NK-92 treated with Interleukin-12 subunit alpha and Interleukin-12 subunit beta, amount 100 ng/mL, for 24 hours (cell line): ENCODE measurements around the gene GJB3.
"Not testable (repeated sequence)": the region's sequence is repeated elsewhere in the genome, so short reads cannot be mapped to it uniquely, and the experiment has no call there.

Source experiments
- DNase-seq: peaks from one replicate; lab custom pipeline; 2025; lab: John Stamatoyannopoulos, UW

GJB3 gene

DNA sequence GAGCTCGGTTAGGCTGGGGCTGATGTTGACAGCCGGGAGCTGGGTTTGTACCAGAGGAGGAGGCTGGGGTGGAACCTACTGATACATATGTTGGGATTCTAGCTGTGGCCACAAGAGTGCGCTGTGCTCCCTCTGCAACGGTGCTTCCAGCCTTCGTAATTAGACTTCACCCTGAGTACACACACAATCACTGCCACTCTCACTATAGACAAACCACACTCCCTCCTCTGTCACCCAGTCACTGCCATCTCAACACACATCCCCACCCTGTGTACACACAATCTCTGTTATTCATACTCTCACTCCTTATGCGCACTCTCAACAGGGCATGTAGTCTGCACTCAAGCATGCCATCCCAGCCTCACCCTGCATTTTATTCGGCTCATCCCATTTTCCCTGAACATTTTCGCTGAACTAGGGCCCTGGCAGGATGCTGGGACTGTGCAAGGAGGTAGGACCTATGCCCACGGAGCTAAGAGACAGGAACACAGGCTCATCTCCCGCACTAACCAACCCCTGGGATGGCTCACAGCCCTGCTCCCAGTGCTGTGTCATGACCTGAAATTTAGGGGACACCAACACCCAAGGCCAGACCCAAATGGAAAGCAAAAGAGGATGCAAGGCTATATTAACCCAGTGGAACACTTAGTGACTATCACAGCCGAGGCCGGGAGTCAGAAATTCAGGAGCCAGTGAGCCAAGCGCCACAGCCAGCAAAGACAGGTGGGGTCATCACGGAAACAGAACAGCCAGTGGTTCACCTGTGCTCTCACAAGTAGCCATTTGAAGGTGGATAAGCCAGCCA is 5.7 kb downstream of the GJB3 start:
- peak; percentile 32 for DNase-seq

DNA sequence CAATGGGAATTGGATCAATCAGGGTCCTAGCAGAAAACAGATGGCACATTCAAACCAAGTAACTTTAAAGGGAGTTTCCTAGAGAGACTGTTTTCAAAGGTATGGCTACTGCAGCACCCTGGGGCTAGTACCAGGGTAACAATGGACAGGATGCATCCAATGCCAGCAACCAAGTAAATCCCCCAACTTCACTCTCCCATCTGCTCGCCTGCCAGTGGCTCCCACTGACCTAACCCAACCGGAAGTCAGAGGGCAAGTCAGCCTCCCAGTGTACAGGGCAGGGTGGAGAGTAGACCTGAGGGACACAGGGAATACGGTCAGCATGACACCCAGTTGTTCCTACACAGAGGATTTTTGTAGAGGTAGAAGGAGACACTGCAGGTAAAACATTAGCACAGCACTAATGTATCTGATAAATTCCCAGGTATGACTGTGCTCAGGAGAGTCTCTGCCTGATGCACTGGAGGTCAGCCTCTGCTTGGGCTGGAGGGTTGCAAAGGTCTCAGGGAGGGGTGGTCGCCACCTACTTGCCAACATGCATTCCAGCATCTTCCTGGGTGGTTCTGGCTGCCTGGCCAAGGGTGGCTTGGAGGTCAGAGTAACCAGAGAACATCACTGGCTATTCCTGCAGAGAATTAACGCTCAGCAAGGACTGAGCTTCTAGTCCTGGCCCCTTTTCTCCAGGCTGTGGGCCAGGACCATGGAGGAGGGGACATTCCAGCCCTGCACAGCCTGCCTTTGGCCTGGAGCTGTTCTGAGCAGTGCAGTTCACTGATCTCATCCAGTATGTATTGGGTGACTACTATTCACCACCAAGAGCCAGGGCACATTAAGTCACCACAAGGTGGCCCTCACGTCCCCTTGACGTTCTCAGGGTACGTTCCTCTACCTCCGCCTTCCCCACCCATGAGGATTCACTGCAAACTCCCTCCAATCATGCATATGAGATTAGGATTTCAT is 6.7 kb downstream of the GJB3 start:
- no peak for DNase-seq

DNA sequence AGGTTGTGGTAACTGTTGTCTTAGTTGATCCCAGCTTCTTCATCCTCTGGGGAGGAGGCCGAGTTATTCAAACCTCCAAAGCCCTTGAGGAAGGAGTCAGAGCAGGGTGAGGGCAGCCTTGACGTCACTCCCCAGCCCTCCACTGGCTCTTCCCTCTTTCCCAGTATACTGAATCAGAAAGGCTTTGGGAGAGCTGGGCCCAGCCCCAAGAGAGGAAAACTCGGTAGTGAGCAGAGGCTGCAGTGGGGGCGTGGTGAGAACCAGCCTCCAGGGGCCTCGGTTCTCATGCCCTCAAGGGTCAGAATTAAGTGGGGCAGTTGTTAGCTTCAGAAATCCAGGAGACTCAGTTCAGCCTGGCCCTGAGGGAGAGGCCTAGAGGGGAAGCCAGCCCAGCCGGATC is 10.0 kb downstream of the GJB3 start:
- no peak for DNase-seq

DNA sequence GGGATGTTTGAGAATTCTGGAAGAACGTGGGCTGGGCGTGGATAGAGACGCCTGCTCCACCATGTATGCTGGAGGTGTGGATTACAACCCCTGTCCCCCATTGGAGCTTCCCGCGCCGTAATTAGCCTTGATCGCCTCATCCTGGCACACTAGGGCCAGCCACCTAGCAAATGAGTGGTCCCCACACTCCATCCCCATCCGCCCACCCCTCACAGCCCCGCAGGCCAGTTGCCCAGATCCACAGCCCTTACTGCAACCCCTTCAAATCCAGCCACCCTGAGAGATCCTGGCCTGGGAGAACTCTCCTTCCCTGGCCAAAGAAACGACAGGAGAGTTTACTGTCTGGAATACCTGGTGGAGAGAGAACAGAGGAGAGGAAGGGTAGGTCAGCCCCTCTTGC is 11.4 kb downstream of the GJB3 start:
- DNase-seq, result no peak

DNA sequence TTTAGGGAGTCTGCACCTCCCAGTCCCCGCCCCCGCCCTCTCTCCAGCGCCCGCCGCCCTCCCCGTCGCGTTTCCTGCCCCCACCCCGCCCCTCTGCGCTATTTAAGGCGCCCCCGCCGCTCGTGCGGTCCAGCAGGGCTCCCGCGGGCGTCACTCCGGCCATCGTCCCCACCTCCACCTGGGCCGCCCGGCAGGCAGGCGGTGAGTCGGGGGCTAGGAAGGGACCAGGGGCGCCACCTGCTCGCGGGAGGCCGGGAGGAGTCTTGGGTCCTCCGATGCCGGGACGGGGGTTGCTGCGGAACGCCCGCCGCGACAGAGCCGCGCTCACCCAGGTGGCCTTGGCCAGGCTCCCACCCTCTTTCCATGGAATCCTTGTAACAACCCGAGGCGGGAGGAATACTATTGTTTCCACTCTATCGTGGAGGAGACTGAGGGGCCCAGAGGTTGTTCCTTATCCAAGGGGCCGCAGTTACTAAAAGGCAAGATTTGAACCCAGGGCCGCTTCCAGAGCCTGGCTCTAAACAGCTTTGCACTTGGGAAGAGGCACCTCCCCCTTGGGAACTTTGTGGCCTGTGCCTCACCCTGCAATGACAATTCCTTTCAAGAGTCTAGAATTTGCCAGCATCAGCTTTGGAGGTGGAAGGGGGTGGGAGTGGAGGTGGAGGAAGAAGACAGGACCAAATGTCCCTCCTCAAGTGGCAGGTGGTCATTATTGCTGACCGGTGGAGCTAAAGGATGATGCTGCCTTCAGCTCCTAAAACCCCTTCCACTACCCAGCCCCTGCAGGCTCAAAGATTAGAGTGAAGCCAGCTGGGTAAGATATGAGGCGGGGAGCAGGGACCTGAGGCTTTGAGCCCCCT is 12.1 kb downstream of the GJB3 start, which contains the start of gene GJA4:
Gene GJA4, plus strand, starts transcription at position 132 of the 860 bp plus-strand sequence. CDS start 1,215 bp downstream, outside the sequence.
- no peak for DNase-seq

DNA sequence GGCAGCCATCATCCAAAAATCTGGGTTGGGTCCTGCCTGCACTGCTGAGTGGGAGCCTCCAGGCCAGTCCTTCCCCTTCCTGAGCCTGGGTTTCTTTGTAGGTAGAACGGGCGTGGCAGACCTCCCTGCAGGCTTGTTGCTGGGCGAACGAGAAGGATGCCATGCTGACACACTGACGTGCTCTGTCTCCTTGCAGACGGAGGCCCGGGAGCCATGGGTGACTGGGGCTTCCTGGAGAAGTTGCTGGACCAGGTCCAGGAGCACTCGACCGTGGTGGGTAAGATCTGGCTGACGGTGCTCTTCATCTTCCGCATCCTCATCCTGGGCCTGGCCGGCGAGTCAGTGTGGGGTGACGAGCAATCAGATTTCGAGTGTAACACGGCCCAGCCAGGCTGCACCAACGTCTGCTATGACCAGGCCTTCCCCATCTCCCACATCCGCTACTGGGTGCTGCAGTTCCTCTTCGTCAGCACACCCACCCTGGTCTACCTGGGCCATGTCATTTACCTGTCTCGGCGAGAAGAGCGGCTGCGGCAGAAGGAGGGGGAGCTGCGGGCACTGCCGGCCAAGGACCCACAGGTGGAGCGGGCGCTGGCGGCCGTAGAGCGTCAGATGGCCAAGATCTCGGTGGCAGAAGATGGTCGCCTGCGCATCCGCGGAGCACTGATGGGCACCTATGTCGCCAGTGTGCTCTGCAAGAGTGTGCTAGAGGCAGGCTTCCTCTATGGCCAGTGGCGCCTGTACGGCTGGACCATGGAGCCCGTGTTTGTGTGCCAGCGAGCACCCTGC is 13.2 kb downstream of the GJB3 start:
- no peak for DNase-seq

DNA sequence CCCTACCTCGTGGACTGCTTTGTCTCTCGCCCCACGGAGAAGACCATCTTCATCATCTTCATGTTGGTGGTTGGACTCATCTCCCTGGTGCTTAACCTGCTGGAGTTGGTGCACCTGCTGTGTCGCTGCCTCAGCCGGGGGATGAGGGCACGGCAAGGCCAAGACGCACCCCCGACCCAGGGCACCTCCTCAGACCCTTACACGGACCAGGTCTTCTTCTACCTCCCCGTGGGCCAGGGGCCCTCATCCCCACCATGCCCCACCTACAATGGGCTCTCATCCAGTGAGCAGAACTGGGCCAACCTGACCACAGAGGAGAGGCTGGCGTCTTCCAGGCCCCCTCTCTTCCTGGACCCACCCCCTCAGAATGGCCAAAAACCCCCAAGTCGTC is 13.8 kb downstream of the GJB3 start:
- DNase-seq, result no peak

DNA sequence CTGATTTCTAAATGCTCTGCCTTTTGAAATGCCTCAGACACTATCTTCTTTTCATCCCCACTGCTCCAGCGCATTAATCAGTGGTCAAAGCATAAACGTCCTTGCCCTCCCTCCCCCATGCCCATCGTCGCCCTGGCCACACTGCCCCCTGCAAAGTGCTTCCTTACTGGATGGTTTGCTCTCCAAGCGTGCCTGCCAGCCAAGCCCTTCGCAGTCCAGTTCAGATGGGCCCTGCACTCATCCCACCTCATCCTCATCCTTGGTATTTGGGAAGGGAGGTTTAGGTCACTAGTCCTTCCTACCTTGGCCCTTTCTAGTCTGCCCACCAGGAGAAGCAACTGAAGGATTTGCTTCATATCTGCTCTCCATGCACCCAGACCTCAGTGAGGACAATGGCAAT is 14.9 kb downstream of the GJB3 start:
- no peak for DNase-seq

DNA sequence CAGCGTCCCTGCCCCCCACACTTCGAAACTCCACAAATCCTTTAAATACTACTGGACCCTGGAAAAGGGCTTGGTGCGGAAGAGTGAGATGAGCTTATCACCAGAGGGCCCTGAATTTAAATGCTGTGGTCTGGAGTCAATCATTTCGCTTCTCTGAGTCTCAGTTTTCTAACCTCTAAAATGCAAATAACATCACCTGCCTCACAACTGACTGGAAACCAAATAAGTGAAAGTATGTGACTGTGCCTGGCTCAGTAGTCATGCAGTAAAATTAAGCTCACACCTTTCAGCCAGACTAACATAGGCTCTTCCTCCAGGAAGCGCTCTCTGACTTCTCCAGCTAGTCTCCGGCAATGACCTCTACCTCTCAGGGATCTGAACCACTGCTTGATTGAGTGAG is 16.0 kb downstream of the GJB3 start:
- no peak for DNase-seq

DNA sequence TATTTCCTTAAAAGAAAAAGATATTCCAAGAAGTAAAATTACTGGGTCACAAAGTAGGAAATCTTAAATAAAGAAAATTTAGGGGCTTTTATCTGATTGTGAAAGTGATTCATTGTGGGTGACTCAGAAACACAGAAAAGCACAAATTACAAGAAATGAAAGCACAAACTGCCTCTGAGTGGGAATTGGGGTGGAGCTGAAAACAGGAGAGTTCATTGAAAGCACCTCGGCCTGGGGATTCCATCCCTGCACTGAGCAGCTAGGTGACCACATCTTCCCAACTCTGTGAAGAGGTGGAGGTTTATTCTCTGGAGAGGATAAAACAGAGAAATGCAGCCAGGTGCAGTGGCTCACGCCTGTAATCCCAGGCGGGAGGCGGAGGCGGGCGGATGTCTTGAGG is 19.2 kb downstream of the GJB3 start:
- no peak for DNase-seq

DNA sequence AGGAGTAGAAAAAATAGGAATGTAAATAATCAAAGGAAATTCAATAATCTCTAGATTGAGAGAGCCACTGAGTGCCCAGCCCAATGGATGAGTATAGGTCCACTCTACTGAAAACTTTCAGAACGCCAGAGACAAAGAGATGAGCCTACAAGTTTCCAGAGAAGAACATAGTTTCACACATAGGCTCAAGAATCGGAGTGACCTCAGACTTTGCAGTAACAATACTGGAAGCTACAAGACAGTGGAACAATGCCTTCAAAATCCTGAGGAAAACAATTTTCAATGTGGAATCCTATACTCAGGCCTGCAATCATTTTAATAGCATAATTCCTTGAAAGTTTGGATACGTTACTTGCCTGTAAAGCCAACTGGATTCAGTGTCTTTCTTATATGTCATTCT is 22.8 kb downstream of the GJB3 start:
- DNase-seq, result no peak

DNA sequence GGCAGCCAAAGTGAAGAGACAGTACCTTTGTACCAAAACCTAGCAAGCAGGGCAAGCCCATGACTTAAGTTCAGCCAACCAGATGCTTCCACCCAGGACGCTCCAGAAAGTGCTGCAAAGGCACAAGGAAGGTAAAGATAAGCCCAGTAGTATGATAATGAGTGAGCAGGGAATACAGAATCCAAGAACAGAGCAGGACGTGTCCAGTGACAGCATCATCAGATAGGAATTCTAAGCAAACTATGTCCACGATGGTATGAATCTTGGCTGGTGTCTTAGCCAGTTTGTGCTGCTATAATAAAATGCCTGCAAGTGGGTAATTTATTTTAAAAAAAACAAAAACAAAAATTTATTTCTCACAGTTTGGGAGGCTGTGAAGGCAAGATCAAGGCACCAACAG is 25.4 kb downstream of the GJB3 start:
- no peak for DNase-seq

DNA sequence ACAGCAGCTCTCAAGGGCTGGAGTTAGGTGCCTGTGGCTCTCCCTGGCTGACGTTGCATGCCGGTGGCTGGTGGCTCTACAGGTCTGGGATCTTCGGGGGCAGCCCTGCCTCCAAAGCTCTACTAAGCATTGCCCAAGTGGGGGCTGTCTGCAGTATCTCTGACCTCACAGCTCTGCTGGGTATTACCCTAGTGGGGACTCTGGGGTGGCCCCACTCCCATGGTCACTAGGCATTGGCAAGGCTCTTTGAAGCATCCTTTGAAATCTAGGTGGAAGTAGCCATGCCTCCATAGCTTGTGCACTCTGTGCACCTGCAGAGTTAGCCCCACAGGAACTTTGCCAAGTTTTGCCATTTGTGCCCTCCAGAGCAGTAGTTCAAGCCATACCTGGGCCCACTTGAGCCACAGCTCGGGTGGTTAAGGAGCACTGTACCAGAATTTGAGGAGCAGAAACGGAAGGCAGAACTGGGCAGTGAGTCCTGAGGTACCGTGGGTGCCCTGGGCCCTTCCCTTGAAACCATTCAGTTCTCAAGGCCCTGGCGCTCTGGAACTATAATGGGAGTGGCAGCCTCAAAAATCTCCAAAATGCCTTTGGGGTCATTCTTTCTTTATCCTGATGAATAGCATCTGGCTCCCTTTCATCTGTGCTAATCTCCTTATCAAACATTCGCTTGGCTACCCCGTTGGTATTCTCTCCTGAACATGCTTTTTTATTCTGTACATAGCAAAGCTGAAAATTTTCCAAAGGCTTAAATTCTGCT is 27.2 kb downstream of the GJB3 start:
- no peak for DNase-seq

DNA sequence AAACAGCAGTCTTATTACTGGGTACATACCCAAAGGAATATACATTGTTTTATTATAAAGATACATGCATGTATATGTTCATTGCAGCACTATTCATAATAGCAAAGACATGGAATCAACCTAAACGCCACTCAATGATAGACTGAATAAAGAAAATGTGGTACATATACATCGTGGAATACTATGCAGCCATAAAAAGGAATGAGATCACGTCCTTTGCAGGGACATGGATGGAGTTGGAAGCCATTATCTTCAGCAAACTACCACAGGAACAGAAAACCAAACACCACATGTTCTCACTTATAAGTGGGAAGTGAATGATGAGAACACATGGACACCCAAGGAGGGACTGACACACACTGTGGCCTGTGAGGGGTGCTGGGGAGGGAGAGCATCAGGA is 29.8 kb downstream of the GJB3 start:
- not testable (repeated sequence) for DNase-seq

DNA sequence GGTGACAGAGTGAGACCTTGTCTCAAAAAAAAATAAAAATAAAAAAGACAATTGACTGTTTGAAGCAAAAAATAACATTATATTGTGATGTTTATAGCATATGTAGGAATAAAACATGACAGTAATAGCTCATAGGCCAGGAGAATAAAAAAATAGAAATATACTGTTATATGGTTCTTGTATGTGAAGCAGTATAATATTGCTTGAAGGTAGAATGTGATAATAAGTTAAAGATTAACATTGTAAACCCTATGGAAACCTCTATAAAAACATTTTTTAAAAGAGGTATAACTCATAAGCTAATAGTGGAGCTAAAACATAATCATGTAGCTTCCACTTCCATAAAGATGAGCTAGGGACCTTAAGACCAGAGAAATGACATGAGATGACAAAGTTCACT is 35.3 kb downstream of the GJB3 start:
- DNase-seq, result no peak

DNA sequence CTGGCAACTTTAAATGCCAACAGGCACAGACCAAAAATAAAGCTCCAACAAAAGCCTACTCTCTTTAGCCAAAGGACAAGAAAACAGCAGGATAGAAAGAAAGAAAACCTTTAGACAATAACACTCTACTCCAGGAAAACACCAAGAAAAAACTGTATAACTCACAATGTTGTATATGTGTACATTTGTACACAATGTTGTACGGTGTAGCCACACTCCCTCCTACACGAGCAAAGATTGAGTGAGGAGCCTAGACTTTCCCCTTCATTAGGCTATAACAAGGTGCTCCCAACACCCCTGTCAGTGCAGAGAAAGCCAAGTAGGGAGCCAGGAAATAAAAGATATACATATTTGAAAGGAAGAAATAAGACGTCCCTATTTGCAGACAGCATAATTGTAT is 35.8 kb downstream of the GJB3 start:
- no peak for DNase-seq

DNA sequence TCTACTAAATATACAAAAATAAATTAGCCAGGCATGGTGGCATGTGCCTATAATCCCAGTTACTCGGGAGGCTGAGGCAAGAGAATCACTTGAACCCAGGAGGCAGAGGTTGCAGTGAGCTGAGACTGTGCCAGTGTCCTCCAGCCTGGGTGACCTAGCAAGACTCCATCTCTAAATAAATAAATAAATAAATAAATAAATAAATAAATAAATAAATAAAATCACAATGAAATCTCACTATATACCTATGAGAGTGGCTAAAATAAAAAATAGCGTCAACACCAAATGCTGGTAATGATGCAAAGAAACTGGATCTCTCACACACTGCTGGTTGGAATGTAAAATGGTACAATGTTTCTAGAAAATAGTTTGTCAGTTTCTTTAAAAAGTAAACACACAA is 37.8 kb downstream of the GJB3 start:
- not testable (repeated sequence) for DNase-seq

DNA sequence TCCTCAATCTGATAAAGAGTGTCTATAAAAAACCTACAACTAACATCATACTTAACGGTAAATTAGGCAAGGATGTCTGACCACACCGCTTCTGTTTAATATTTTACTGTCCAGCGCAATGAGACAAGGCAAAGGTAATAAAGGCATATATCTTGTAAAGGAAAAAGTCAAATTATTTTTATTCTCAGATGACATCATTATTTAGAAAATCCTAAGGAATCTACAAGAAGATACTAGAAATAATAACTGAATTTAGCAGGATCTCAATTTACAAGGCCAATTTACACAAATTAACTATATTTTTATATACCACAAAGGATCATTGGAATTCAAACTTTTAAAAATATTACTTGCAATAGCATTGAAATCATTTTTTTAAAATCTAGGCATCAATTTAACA is 41.2 kb downstream of the GJB3 start:
- no peak for DNase-seq

DNA sequence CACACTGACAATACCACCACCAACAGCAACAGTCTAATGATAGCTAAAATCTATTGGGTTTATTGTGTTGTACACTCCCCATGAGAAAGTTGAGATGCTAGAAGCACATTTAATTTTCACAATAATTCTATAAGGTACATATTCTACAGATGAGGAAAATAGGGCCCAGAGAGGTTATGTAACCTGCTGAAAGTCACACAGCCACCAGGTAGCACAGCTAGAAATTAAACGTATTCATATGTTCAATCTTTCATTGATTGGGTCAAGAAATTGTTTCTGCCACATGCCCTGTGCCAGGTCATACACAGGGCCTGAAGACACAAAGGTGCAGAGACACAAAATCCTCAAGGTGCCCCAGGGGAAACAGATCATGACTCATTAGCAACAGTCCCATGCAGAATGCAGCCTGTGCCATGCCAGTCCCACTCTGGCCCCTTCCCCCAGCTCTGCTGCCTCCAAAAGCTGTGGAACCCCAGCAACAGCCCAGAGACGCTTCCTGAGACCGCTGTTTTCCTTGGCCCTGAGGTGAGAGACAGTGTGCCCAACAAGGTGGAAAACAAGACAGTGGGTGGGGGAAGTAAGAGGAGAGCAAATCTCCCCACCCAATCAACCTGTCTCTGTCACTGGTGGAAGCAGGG is 43.9 kb downstream of the GJB3 start:
- DNase-seq, result no peak

DNA sequence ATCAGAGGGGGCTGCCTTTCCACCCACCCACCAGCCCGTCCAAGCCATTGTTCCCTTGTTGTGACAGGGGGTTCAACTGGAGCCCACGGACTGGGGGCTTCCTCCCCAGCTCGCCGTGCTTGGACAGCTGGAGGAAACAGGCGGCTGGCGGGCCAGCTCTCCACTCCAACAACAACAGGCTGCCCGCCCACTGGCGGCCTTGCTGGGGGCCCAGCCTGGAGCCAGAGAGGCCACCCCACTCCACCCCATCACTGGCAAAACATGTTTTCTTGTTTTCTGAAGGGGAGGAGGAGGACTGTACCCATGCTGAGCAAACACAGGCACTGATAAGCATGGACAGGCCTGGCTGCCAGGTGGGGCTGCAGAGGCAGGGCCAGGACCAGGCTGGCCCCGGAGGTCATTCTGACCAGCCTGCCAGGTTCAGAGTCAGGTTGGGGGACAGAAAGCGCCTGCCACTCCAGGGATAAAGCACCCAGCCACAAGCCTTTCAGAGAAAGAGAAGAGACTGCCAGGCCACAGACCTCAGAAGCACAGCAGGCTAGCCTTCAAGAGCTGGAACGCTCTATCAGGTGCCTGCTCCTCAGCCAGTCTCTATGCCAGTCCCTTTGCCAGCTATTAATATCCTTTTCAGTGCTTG is 44.6 kb downstream of the GJB3 start:
- DNase-seq, result no peak
